Ammon's horn (tissue), 1 donor: ENCODE data around the gene HIVEP1.
"Not testable (repeated sequence)": the region's sequence is repeated elsewhere in the genome, so short reads cannot be mapped to it uniquely, and the experiment has no call there.

Experiments
- DNase-seq: peaks from one replicate; pipeline ENCODE4 v3.0.0-alpha.2; 2016; ENCODE audit warnings: low spot score

Gene HIVEP1

DNA sequence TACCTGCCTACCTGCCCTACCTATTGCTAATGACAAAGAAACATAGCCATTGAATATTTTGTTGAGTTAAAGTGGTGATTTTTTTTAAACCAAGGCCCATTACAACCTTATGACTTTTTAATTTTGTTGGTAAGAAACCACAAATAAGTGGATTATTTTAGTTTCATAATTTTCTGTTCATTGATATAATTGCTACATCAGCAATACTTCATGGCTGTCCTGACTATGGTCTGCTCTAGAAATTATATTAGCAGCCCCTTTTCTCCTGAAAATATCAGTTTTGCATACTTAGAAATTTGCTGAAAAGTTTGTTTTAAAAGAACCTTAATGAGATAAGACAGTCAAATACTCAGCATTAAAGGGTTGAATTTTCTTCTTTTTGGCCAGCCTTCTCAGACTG lies 106.5 kb downstream of the HIVEP1 start:
- no peak for DNase-seq

DNA sequence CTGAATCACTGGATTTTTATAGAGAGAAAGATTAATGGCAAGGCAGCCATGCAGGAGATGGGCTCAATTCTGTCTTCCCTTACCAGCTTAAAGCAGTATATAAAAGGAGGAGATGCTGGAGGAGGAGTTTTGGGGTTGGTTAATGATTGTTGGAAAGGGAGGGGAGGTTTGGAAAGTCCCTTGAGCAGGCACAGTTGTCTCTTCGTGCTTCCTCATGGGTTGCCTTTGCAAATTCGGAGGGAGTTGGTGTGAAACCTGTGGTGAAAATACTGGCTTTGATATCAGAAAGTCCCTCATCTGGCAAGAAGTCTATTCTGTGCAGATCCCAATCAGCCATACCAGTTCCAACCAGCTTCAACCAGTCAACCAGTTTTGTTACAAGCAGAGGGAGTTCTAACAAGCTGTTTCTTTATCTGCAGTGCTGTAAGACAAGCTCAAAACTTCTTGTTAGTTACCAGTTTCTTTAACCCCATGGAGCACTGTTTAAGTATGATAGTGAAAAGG lies 107.0 kb downstream of the HIVEP1 start:
- no peak for DNase-seq

DNA sequence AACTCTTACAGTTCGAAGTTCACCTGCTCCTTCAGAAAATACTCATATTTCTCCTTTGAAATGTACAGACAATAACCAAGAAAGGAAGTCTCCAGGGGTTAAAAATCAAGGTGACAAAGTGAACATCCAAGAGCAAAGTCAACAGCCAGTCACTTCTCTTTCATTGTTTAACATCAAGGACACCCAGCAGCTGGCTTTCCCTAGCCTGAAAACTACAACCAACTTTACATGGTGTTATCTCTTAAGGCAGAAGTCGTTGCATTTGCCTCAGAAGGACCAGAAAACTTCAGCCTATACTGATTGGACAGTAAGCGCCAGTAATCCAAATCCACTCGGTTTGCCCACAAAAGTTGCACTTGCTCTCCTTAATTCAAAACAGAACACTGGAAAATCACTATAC lies 113.3 kb downstream of the HIVEP1 start:
- DNase-seq, result no peak

DNA sequence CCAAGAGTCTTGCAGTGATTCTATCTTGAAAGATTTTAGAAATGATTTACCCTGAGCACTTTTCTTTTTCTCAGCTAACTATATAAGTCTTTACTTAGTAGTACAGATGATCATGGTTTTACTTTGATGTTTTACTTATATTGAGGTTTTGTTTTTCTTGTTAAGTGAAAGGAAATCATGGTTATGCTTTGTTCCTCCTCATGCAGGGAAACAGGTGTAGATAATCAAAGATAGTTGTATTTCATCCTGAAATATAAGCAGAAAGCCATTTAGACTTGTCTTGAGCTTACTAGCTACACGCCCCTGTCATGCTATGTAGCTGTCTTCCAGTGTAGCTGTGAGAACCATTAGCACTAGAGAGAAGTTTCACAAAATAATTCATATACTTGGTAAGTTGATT lies 113.9 kb downstream of the HIVEP1 start:
- no peak for DNase-seq

DNA sequence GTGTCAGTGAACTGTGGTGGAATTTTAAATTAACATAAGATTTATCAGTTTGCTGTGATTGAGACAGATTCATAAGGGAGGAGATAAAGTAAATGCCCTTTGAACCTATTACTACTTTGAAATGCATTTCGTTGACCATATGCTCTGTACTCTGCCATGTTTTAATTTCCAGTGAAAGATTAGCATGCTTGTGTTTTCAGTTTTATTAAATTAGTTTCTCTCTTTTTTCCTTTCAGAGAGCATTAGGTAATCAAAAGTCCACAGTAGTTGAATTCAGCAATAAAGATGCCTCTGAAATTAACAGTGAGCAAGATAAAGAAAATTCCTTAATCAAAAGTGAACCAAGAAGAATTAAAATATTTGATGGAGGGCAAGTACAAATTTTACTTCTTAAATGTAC lies 117.4 kb downstream of the HIVEP1 start:
- DNase-seq, result no peak

DNA sequence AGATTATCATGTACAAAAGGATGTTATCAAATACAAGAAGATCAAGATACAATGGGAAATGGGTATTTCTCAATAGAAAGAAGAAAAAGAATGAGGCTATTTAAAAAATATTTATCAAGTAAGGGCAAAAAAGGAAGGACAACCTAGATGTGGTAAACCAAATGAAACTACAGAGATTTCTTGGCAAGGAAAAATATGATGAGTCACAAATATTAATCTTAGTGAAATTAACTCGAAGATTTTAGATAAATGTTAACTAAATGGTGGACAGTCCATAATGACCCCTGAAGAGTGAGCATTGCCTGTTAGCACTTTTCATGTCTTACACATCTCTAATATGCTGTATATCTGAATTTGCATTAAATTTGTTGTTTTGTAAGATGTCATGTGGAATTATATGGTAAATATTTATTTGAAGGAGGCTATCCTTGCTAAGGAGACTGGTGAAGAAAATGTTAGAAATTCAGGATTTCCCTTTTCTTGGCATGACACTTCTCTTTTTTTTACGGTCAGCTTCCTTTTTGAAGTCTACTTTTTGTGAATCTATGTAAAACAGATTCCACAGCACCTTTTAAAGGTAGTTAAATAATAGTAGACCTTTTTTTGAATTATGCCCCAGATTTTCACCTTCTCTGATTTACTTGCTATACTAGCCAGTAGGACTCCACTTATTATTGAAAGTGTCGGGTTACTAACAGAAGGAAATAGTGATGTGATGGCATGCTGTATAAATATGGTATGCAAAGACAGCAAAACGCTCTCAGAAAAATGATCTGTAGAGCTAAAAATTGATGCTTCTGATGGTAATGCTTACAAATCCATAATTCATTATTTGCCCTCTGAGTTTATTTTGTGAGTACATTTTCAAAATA lies 120.5 kb downstream of the HIVEP1 start:
- DNase-seq, result no peak

DNA sequence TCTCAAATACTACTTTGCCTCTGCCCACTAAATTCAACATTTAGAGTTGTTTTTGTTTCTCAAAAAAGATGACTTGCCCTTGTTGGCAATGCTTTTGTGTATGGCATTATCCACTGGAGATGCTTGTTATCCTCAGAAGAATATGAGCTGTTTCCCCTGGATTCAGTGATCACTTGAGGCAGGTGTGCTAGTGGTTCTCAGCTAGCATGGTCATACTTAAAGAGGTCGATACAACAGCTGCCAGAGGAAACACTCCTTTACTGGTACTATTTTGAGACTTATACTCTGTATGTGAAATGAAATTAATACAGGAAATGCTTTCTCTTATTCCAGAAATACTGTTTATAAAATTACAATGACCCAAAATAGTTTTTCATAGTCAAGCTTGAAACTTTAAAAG lies 122.5 kb downstream of the HIVEP1 start:
- no peak for DNase-seq

DNA sequence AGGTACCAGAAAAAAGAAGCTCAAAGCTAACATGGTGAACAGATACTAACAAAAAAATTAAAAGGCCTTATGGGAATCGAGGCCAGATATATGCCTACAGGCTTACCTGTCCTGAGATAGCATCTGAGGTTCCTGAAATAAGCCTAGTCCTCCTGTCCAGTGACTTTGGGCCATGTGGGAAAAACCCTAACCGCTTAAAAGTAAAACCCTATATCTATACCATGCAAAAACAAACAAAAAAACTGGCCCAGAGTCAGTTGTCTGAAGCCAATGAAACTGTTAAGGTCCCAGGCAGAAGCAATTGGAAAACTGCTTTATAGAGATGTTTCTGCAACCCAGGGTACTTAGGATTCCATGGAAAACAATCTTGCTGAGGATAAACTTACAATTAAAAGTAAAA lies 122.9 kb downstream of the HIVEP1 start:
- no peak for DNase-seq

DNA sequence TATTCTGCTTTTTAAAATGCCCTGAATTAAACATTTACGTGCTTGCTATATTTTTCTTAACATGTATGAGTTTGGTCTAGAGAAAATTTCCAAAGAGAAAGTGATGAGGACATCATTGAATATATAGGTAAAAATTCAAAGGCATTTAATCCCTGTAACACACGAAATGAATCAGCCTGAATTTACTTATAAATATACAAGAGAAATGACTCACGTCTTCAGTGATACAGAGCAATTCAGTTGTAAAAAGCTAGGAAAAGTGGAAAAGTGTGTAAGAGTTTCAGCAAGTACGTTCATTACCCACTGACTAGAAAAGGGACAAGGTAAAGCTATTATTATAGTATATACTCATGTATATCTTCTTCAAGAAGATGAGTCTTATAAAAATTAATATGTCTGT lies 124.8 kb downstream of the HIVEP1 start:
- DNase-seq, result no peak

DNA sequence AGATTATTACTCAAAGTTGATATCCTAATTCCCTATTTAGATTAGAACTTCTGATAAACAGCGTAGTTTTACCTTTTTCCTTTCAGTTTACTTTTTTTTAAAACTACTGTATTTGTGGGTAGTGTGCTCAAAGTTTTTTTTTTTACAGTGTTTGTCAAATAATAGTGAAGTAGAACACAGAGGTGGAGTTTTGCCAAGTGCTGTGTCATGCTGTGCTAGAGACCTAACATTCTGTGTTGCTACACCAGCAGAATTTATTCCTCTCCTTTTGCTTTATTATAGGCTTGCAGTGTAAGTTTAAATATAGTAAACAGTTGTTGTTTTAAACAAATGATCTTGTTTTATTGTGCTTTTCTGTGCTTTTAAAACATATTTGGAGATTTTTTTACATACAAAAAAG lies 125.4 kb downstream of the HIVEP1 start:
- DNase-seq, result peak; percentile 83

DNA sequence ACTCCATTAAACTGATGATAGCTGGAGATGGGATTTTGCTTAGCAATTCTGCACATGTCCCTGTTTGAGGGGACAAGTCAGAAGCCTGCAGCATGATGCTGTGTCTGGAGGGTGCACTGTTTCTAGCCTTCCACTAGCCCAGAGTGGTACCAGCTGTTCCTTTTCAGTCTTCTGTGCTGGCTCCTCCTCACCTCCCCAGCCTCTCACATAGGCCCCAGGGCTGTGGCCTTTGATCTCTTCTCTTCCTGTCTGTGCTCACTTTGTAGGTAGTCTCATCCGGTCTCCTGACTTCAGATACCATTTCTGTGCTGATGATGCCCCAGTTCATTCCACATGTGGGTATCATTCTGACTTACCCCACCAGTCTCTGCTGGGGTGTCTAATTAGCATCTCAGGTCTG lies 126.3 kb downstream of the HIVEP1 start:
- DNase-seq, result no peak

DNA sequence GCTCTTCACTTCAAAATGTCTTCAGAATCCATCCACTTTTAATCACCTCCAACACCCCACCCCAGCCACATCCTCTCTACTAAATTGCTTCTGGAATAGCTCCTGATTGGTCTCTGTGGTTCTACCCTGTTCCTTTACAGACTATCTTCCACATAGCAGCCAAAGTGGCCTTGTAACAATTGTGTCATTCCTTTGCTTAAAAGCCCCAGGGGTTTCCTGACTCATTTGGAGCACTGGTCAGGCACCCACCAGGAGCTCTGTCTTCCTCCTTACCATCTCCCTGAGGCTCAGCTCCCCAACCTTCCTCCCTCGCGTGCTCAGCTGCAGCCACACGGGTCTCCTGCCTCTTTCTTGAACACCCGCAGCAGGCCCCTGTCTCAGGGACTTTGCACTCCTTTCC lies 126.8 kb downstream of the HIVEP1 start:
- DNase-seq, result no peak

DNA sequence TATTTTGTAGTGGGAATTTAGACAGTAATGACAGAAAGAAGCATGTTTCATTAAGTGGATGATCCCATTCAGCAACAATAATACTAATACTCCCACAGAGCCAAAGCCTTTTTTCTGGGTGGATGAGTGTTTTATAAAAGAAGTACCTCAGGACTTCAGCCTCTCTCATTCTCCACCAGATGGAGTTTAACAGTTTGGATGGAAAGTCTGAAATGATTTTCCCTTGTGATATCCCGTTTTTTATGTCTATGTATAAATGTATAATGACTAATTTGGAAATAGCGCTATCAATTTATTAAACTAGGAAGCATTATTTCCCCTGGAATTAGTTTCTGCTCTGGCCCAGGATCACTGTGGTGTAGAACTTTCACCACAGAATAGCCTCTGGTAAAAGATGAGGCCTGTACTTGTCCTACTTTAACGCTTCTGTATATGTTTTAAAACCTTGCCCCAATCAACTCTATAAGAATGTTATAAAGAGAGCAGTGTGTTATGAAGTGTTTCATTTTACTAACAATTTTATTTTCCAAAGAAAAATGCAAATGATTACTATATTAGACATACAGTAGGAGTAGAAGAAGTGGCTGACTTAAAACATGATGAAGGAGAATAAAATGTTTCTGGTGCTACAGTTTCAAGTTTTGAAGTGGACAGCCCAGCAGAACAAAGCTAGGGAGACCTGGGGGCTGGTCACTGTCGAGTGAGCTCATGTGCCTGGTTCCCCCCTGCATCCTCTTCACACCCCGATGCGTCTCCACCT lies 135.6 kb downstream of the HIVEP1 start:
- no peak for DNase-seq

DNA sequence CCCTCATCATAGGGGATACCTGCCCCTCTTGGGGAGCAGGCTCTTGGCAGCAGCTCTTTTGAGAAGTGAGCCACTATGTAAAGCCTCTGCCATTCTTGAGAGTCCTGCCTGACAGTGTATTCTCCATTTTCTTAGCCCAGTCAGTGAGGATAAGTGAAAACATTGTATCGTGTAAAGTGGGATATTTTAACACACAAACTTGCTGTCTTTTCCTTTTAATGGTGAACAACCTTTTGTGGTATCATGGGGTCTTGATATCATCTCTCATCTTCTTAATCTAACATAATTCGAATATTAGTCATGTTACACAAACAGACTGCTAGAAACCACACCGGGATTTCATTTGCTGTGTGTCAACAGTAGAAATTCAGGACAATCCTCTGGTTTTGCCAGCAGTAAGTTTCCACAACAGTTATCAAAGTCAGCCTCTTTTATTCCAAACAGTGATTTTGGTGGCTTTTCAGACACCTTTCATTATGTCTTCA lies 136.2 kb downstream of the HIVEP1 start:
- DNase-seq, result no peak

DNA sequence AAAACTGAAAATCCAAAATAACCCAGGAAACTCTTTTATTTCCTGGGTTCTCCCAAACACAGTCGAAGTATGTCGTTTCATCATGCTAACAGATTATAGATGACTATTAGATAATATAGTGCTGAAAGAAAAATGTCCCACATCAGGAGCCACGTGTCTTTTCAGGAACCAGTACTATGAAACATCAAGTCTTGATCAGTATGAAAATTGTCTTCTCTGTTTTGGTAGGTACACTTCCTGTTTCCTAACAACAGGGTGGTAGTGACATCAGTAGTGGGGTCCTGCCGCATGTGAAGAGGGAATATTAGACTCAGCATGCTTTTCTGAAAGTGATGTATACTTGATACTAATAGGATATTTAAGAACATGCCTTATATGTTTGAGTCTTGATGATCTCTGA lies 136.7 kb downstream of the HIVEP1 start:
- no peak for DNase-seq

DNA sequence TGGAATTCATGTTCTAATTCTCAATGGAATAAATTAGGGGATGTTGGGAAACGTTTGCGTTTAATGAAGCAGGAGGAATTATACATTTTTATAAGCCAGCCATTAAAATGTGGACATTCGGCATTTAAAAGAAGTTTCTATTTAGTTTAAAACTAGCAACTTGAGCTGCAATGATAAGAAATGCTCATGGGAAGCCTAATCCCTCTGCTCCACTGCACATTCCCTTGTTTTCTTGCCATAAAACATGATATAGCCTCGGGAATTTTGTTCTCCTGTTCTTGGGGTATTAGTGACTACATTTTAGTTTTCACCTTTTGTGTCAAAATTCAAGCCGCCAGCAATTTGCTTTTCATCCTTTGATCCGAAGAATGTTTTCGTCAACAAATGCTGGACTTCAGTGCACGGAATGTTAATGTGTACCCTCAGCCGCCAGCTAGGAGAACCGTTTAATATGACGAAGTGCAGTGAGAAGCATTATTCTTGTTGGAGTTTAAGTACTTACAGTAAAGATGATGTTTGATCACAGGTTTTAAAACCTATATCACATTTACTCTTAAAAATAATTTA lies 137.9 kb downstream of the HIVEP1 start:
- DNase-seq, result peak; percentile 50

DNA sequence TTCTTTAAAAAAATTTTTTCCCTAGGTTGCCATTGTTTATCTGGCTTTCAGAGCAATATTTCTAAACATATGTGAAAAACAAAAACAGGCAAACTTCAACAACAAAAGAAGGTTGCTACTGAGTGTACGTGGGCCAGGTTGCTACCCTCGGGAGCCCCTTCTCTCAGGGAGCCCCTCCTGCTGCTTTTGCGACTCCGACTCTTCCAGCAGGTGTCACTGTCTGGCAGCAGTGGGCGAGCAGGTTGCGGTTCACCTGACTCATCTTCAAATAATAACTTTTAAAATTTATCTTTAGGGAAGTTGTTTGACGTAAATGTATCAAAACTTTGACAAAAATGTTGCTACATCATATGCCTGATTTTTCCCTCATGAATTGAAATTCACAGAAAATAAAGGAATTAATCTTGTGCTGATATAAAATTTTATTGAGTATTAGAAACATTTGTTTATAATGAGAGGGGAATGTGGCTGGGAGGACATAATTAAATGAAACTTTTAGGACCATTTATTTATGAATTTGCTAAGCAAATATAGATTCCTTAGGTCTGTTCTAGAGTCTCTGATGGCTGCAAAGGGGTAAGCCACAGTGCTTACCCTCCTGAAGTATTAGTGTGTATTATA lies 138.8 kb downstream of the HIVEP1 start:
- peak; percentile 57 for DNase-seq

DNA sequence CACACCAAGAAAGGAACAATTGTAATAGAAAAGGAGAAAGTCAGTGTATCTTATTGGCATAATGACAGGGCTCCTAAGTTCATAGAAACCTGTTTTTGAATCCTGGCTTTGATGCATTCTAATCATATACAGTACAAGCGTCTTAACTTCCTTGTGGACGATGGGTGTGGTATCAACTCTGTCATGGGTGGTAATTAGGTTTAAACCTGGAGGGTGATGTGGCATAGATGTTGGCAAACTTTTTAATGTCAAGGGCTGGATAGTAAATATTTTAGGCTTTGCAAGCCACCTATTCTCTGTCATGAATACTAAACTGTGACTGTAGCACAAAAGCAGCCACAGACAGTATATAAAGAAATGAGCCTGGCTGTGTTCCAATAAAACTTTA lies 139.3 kb downstream of the HIVEP1 start:
- no peak for DNase-seq

DNA sequence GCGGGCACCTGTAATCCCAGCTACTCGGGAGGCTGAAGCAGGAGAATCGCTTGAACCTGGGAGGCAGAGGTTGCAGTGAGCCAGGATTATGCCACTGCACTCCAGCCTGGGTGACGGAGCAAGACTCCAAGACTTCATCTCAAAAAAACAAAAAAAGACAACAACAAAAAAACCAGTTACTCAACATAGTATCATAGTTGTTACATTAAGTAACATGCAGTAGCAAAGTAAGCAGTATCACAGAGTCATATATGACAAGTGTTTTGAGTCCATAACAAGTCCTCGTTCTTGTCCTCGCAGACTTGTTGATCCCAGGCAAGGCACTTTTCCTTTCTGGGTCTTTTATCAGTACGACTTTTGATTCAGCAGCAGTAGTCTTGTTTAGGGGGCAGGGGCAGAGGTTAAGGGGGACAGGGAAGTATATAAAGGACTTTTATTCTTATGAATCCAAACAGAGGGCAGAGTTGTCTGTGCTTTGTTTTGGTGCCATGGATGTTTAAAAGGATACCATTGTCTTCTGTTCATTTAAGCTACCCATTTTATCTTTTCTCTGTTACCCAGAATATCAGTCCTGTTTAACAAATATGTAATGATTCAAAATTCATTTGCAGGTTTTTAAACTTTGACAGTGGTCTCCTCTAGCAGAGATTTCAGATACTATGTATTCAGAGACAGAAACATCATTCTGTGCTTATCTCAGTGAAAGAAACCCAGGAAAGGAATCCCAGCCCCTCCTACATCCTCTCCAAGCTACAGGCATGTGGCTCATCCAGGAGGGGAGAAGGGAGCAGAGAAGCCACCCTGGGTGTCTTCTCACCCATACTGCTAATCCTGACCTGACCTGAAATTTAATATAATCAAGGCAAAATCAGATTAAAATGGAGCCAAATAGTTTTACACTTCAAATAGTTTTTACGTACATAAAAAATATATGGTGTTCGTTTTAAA lies 140.2 kb downstream of the HIVEP1 start:
- DNase-seq, result peak; percentile 59

DNA sequence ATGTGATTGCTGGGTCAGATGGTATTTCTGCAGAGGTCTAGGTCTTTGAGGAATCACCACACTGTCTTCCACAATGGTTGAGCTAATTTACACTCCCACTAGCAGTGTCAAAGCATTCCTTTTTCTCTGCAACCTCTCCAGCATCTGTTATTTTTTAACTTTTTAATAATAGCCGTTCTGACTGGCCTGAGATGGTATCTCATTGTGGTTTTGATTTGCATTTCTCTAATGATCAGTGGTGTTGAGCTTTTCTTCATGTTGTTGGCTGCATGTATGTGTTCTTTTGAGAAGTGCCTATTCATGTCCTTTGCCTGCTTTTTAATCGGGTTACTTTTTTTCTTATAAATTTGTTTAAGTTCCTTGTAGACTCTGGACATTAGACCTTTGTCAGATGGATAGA lies 143.7 kb downstream of the HIVEP1 start:
- DNase-seq, result not testable (repeated sequence)
